ENCODE data around the gene NHS.

Gene NHS

DNA sequence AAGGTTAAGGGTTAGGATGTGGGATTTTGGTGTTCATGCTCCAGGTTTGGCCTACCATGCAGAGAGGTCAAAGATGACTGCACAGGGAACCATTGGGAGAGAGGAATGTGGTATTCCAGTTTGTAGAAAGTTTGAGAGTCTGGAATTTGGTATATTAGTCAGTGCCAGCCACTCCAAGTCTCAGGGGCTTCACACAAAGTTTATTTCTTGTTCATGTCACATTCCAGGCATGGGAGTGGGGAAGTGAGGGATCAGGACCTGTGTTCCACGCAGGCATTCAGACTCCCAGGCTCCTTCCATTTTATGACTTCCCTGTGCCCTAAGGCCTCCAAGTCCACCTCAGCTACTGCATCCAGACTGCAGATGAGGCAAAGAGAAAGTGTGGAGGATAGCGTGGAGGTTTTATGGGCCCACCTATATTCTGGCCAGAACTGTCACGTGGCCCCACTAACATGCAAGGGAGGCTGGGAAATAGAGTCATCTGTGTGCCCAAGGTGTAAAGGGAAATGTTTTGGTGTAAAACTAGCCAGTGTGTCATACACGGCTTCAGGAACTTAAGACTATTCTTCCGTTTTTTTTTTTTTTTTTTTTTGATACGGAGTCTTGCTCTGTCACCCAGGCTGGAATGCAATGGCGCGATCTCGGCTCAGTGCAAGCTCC, 221.7 kb downstream of the NHS start:
- H3K27ac ChIP-seq (ENCODE audit: low read depth, low read length) = no peak overlapping the region
- H3K4me2 ChIP-seq (ENCODE audit: low read length) = no peak overlapping the region

DNA sequence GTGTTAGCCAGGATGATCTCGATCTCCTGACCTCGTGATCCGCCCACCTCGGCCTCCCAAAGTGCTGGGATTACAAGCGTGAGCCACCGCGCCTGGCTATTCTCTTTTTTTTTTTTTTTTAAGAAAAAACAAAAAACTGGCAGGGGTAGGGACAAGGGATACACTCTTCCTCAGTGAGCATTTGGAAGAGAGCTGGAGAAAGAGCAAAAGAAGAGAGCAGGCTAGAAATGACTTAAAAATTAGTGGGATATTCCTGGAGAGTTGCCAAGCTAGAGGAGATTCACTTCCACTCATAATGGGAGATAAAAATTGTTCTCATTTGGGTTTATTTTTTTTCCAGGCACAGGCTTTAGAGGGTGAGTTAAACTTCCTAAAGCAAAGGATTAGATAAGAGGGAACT, 222.3 kb downstream of the NHS start:
- Histone ChIP-seq H3K79me2 (ENCODE audit: control insufficient read depth, low read length) (no peaks in the 10 kb centered on the region), H3K4me3 (ENCODE audit: low read length) (no peak overlapping the region), H3F3A (ENCODE audit: control insufficient read depth, insufficient read depth) (no peaks in the 10 kb centered on the region), H3K4me1 (ENCODE audit: control insufficient read depth, low read length) (no peaks in the 10 kb centered on the region), H3K36me3 (ENCODE audit: control insufficient read depth, low read length) (no peaks in the 10 kb centered on the region), H3K4me2 (ENCODE audit: low read length) (no peak overlapping the region), H4K20me1 (ENCODE audit: control insufficient read depth, insufficient read depth, low read depth, low read length) (no peaks in the 10 kb centered on the region), H3K27me3 (ENCODE audit: control insufficient read depth, low read length) (no peaks in the 10 kb centered on the region), H3K9me2 (replicated peaks; ENCODE audit: control insufficient read depth, low read length) (no peaks in the 10 kb centered on the region), H3K9me3 (ENCODE audit: control insufficient read depth, insufficient read depth, low read length) (no peaks in the 10 kb centered on the region), H3K27ac (ENCODE audit: low read depth, low read length) (no peak overlapping the region)
- TF ChIP-seq, protein P1, sequence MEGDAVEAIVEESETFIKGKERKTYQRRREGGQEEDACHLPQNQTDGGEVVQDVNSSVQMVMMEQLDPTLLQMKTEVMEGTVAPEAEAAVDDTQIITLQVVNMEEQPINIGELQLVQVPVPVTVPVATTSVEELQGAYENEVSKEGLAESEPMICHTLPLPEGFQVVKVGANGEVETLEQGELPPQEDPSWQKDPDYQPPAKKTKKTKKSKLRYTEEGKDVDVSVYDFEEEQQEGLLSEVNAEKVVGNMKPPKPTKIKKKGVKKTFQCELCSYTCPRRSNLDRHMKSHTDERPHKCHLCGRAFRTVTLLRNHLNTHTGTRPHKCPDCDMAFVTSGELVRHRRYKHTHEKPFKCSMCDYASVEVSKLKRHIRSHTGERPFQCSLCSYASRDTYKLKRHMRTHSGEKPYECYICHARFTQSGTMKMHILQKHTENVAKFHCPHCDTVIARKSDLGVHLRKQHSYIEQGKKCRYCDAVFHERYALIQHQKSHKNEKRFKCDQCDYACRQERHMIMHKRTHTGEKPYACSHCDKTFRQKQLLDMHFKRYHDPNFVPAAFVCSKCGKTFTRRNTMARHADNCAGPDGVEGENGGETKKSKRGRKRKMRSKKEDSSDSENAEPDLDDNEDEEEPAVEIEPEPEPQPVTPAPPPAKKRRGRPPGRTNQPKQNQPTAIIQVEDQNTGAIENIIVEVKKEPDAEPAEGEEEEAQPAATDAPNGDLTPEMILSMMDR (IDR thresholded peaks at IDR 0.05; ENCODE audit: low read depth, low read length, poor library complexity, severe bottlenecking) = no peak
- no peak for TF ChIP-seq EZH2phosphoT487 (IDR thresholded peaks at IDR 0.05; ENCODE audit: borderline replicate concordance, low read length)

More for the DNA sequence above, 221.7 kb downstream of the NHS start:
- H3K79me2 ChIP-seq (ENCODE audit: control insufficient read depth, low read length) = no peaks in the 10 kb centered on the region
- TF ChIP-seq EZH2phosphoT487 (IDR thresholded peaks at IDR 0.05; ENCODE audit: borderline replicate concordance, low read length) = no peak
- TF ChIP-seq, protein P1 (IDR thresholded peaks at IDR 0.05; ENCODE audit: low read depth, low read length, poor library complexity, severe bottlenecking) = no peak
- H4K20me1 ChIP-seq (ENCODE audit: control insufficient read depth, insufficient read depth, low read depth, low read length) = no peaks in the 10 kb centered on the region
- no peaks in the 10 kb centered on the region for H3K4me1 ChIP-seq (ENCODE audit: control insufficient read depth, low read length)
- H3K27me3 ChIP-seq (ENCODE audit: control insufficient read depth, low read length) = no peaks in the 10 kb centered on the region
- H3K4me3 ChIP-seq (ENCODE audit: low read length) = no peak overlapping the region
- H3K36me3 ChIP-seq (ENCODE audit: control insufficient read depth, low read length) = no peaks in the 10 kb centered on the region
- no peaks in the 10 kb centered on the region for H3K9me2 ChIP-seq (replicated peaks; ENCODE audit: control insufficient read depth, low read length)
- H3K9me3 ChIP-seq (ENCODE audit: control insufficient read depth, insufficient read depth, low read length) = no peaks in the 10 kb centered on the region
- no peaks in the 10 kb centered on the region for H3F3A ChIP-seq (ENCODE audit: control insufficient read depth, insufficient read depth)

DNA sequence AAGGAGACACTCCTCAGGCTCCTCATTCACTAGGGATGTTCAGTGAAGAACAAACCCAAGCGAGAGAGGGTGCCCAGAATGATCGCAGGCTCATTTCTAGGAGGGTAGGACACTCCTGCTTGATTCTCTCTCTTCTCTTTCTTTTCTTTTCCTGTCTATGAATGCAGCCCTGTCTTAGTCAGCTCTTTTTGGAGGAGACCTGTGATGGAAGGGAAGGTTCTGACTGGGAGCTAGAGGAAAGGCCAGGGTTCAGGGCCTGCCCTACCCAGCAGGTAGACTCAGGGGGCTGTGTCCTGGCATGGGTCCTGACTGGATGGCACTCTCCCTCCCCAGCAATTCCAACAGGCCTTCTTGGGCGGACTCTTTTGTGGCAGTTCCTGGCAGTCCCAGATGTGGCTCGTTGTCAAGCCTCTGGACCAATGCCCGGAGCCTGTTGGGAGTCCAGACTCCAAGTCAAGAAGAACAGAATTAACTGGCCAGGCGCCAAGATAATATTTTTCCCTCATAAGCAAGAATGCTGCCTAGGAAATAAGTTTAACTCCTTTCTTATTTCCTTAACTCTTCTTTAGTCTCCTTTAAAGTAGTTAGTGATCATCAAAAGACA, 222.9 kb downstream of the NHS start:
- H3K4me2 ChIP-seq (ENCODE audit: low read length) = no peak overlapping the region
- TF ChIP-seq, protein P1 (IDR thresholded peaks at IDR 0.05; ENCODE audit: low read depth, low read length, poor library complexity, severe bottlenecking) = no peak
- no peak for TF ChIP-seq EZH2phosphoT487 (IDR thresholded peaks at IDR 0.05; ENCODE audit: borderline replicate concordance, low read length)
- H3K4me3 ChIP-seq (ENCODE audit: low read length) = no peak overlapping the region
- no peaks in the 10 kb centered on the region for H3K4me1 ChIP-seq (ENCODE audit: control insufficient read depth, low read length)
- no peaks in the 10 kb centered on the region for H4K20me1 ChIP-seq (ENCODE audit: control insufficient read depth, insufficient read depth, low read depth, low read length)
- H3K9me3 ChIP-seq (ENCODE audit: control insufficient read depth, insufficient read depth, low read length) = no peaks in the 10 kb centered on the region
- no peaks in the 10 kb centered on the region for H3K9me2 ChIP-seq (replicated peaks; ENCODE audit: control insufficient read depth, low read length)
- H3K27me3 ChIP-seq (ENCODE audit: control insufficient read depth, low read length) = no peaks in the 10 kb centered on the region
- H3K36me3 ChIP-seq (ENCODE audit: control insufficient read depth, low read length) = no peaks in the 10 kb centered on the region
- H3F3A ChIP-seq (ENCODE audit: control insufficient read depth, insufficient read depth) = no peaks in the 10 kb centered on the region
- H3K27ac ChIP-seq (ENCODE audit: low read depth, low read length) = no peak overlapping the region
- no peaks in the 10 kb centered on the region for H3K79me2 ChIP-seq (ENCODE audit: control insufficient read depth, low read length)

All from DOHH2 (cell line).